IPS-18c (cell line): ENCODE measurements around the gene NADK2.

ENCODE experiments used
- H3K4me3 ChIP-seq: 2 replicates; pipeline ENCODE4 v1.7.0; 2013; ENCODE audit warnings: low read depth, mild to moderate bottlenecking, low read length, moderate library complexity; ENCODE audit not compliant: insufficient read depth
- H3K9me3 ChIP-seq: one replicate; pipeline ENCODE4 v1.6.1; 2013; ENCODE audit warnings: mild to moderate bottlenecking, low read length, moderate library complexity; ENCODE audit not compliant: control insufficient read depth, insufficient read depth

The NADK2 gene

GRCh38 chr5:36180556-36181350 lies 61.0 kb downstream of the NADK2 start:
- Histone ChIP-seq H3K9me3 (no peaks in the 10 kb centered on the region), H3K4me3 (no peak overlapping the region)

DNA sequence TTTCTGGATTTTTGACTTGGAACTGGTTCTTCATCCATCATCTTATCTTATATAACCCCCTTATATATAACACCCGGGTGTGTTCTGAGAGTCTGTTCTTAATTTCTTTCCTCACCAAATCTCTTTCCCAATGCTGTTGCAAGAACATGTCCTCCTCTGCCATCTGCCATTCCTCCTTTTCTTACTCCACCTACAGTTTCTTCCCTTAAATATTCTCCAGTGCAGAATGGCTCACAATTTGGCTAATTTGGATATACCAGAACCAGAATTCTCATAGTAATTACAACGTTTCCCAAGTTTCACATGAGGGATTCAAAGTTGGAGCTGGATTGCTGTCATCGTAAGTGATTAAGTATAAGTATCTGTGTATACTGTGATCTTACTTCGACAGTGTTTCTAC lies 61.8 kb downstream of the NADK2 start:
- no peaks in the 10 kb centered on the region for H3K9me3 ChIP-seq
- no peak overlapping the region for H3K4me3 ChIP-seq

GRCh38 chr5:36178524-36178890 lies 63.2 kb downstream of the NADK2 start:
- no peak overlapping the region for H3K4me3 ChIP-seq
- no peaks in the 10 kb centered on the region for H3K9me3 ChIP-seq

DNA sequence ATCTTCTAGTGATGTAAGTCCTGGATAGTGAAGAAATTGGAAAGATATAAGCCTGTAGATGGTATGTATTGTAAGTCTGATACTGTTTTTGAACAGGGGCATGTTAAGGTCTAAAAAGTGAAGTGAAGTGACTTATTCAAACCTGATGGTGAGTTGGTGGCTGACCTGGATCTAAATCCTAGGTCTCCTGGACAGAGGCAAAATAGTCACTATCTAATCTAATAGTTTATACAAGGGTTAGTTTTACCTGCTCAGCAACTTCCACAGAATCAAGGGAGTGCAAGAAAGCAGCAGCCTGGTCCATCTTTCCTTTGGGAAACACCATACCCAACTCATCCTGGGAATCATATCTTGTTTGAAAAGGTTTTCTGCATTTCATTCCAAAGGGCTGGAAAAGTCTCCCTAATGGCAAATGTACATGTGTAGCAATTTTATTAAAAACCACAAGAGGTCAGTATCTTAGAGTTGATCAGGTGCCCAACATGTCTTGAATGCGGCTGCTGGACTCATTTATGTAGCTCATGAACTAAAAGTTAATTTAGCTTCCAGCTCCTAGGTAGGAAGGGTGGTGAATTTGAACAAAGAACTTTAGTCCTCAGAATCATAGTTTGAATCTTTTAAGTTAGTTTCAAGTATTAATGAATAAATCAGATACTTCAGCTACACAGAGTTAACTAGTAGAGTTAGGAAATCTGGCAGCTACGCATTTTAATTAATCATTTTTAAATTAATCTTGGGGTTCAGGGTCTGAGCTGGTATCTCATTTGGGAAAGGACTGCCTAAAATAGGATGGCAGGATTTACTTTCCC lies 63.8 kb downstream of the NADK2 start:
- no peaks in the 10 kb centered on the region for H3K9me3 ChIP-seq

DNA sequence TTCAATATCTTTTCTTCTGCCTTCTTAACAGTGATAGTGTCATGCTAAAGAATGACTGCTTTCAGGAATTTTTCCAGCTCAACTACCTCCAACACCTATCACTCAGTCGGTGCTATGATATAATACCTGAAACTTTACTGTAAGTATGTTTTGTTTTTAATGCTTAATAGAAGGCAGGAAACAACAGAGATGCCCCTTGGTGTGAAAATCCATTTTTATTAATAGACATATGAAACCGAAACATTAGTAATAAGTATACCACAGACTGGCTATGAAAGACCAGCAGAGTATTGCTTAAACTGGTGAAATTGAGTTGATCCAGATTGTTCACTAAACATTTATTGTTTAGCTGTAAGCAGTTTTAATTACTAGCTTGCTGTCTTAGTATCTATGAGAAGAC lies 64.6 kb downstream of the NADK2 start:
- Histone ChIP-seq H3K9me3 (no peaks in the 10 kb centered on the region), H3K4me3 (no peak overlapping the region)

More for the DNA sequence above, 63.8 kb downstream of the NADK2 start:
- no peak overlapping the region for H3K4me3 ChIP-seq

DNA sequence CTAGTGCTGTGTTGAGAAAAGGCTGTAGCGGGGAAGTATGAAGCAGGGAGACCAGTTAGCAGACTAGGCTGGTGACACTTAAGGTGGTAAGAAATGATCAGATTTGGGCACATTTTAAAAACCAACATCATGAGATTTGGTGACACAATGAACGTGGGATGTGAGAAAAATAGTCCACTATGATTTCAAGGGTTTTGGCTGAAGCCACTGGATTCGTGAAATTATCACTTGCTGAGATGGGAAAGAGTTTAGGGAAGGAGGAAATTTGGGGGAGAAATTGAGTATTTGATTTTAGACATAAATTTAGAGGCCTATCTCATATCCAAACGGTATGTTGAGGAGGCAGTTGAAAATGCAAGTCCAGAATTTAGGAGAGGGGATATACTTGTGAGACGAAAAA lies 66.7 kb downstream of the NADK2 start:
- no peak overlapping the region for H3K4me3 ChIP-seq

GRCh38 chr5:36174119-36174518 lies 67.6 kb downstream of the NADK2 start:
- Histone ChIP-seq H3K9me3 (no peaks in the 10 kb centered on the region), H3K4me3 (no peak overlapping the region)

More for the DNA sequence above, 66.7 kb downstream of the NADK2 start:
- H3K9me3 ChIP-seq = no peaks in the 10 kb centered on the region

- H3K4me3 ChIP-seq = no peak overlapping the region
These were observed 68.3 kb downstream of the NADK2 start for GRCh38 chr5:36173426-36173825.

GRCh38 chr5:36172599-36172998 lies 69.1 kb downstream of the NADK2 start:
- no peaks in the 10 kb centered on the region for H3K9me3 ChIP-seq
- H3K4me3 ChIP-seq = no peak overlapping the region

More at GRCh38 chr5:36173426-36173825, 68.3 kb downstream of the NADK2 start:
- H3K9me3 ChIP-seq = no peaks in the 10 kb centered on the region

DNA sequence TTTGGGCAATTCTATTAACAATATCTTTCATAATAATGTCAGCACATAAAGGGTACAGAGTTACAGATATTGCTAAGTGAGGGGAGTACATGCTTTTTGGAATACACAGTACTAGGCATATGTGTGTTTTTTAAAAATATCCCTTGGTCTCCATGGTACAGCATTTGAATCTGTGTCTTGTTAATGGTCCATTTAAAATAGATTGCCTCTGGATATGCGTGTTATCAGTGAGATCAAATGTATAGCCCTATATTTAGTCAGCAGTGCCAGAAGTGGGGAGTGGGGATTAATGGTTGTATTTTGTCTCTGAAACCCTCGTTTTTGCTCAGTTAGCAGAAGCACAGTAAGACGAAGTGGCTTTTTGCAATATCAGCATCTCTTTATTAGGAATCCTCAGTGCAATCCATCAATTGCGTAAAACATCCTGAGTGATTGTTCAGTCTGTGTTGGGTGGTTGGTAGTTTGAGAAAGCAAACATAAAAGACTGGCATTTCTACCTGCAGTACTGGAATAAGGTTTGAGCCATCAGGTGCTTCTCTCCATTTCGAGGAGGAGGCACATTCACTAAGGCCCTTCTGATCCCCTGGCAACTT lies 70.8 kb downstream of the NADK2 start:
- H3K9me3 ChIP-seq = no peaks in the 10 kb centered on the region
- no peak overlapping the region for H3K4me3 ChIP-seq

DNA sequence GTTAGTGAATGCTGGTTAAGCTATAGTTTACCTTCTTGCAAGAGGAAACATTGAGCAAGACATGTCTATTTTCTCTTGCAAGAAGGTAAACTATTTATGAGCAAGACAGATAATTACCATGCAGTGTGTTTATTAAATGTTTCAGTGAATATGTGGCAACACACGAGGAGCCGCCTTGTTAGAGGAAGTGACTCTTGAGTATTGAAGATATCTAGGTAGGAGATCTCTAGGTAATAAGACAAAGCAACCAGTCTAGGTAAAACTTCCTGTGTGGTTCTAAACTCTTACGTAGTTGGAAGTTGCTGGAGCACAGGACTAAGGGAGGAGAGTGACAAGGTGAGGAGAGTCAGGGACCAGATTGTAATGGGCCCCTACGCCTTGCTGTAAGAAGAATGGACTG lies 73.0 kb downstream of the NADK2 start:
- no peak overlapping the region for H3K4me3 ChIP-seq
- no peaks in the 10 kb centered on the region for H3K9me3 ChIP-seq

DNA sequence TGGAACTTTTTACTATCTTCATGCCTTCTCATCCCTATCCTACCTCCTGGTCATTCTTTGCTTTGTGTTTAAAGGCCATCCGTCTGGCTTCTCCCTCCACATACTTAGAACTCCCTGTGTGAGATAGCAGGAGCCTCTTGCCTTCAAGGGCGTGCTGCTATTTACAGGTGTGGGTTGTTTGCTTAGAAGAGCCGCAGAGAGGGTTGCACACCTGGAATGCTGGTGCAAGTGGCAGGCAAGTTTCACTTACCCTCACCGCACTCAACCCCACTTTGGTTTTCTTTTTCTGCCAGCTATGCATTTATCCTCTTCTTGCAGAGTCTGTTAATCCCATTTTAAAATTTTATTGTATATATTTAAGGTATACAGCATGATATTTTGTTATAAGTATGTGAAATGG lies 77.3 kb downstream of the NADK2 start:
- Histone ChIP-seq H3K9me3 (no peaks in the 10 kb centered on the region), H3K4me3 (no peak overlapping the region)

GRCh38 chr5:36162810-36163486 lies 78.8 kb downstream of the NADK2 start:
- no peaks in the 10 kb centered on the region for H3K9me3 ChIP-seq
- no peak overlapping the region for H3K4me3 ChIP-seq

DNA sequence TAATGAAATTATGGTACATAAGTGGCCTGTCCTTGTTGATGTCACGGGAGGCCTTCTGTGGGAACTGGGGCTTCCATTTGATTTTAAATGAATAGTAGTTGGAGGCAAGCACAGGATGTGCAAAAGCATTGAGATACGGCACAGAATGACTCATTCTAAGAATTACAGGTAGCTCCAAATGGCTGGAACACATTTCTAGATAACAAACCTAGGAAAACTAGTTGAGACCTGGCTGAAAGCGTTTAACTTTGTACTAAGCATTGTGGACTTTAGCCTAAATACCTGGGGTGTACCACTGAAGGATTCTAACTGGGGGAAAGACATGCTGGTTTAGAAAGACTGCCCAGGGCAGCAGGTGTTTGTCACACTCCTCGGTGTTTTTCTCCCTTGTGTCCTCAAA lies 80.4 kb downstream of the NADK2 start:
- Histone ChIP-seq H3K4me3 (no peak overlapping the region), H3K9me3 (no peaks in the 10 kb centered on the region)

DNA sequence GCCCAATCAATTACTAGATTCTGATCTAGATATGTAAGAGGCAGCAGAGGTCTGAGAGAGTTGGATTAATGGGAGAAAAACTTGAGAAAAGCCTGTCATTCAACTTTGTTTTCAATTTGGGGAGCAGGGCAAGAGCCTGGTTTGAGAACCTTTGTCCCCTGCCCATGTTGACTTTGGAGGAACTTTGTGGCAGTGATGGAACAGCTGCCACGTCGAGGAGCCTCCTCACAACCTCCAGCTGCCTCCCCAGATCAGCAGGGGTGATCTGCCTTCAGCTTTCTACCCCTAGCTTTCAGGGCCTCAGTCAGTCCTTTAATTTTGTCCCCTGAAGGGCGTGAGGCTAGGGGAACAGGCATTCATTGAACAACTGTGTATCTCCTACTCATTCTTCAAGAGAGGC lies 81.1 kb downstream of the NADK2 start:
- H3K9me3 ChIP-seq = no peaks in the 10 kb centered on the region
- H3K4me3 ChIP-seq = no peak overlapping the region

GRCh38 chr5:36158144-36158543 lies 83.6 kb downstream of the NADK2 start:
- H3K9me3 ChIP-seq = no peaks in the 10 kb centered on the region
- no peak overlapping the region for H3K4me3 ChIP-seq

GRCh38 chr5:36156619-36157018 lies 85.1 kb downstream of the NADK2 start:
- H3K9me3 ChIP-seq = no peaks in the 10 kb centered on the region

More at GRCh38 chr5:36156619-36157018, 85.1 kb downstream of the NADK2 start:
- H3K4me3 ChIP-seq = no peak overlapping the region
